Activated naive CD8-positive, alpha-beta T cell (primary cell): ENCODE data around the gene HSPA6.
"Not testable (repeated sequence)": the region's sequence is repeated elsewhere in the genome, so short reads cannot be mapped to it uniquely, and the experiment has no call there.

Experiments used
- H3K27ac Mint-ChIP-seq: one replicate; pipeline ENCODE4 v1.8.0; 2021; ENCODE audit warnings: mixed read lengths
- H3K27me3 Mint-ChIP-seq: one replicate; pipeline ENCODE4 v1.8.0; 2021; ENCODE audit warnings: mixed read lengths
- H3K36me3 Mint-ChIP-seq: one replicate; pipeline ENCODE4 v1.8.0; 2021; ENCODE audit warnings: mixed read lengths
- H3K4me1 Mint-ChIP-seq: one replicate; pipeline ENCODE4 v1.8.0; 2021; ENCODE audit warnings: low read depth, mixed read lengths
- H3K4me3 Mint-ChIP-seq: one replicate; pipeline ENCODE4 v1.8.0; 2021; ENCODE audit warnings: mild to moderate bottlenecking, mixed read lengths
- H3K9me3 Mint-ChIP-seq: one replicate; pipeline ENCODE4 v1.8.0; 2021; ENCODE audit warnings: low read depth, mixed read lengths

Gene HSPA6

GRCh38 chr1:161557506-161558450 is 33.4 kb downstream of the HSPA6 start:
- not testable (repeated sequence) for H3K36me3 Mint-ChIP-seq, H3K4me3 Mint-ChIP-seq, H3K27me3 Mint-ChIP-seq, H3K9me3 Mint-ChIP-seq, H3K27ac Mint-ChIP-seq
- H3K4me1 Mint-ChIP-seq: peaks cover 20% of the 10 kb centered on the region

GRCh38 chr1:161560960-161561715 is 36.8 kb downstream of the HSPA6 start:
- H3K36me3 Mint-ChIP-seq, H3K27me3 Mint-ChIP-seq, H3K4me3 Mint-ChIP-seq, H3K4me1 Mint-ChIP-seq, H3K27ac Mint-ChIP-seq, H3K9me3 Mint-ChIP-seq: not testable (repeated sequence)

GRCh38 chr1:161562441-161562840 is 38.1 kb downstream of the HSPA6 start:
- not testable (repeated sequence) for H3K9me3 Mint-ChIP-seq, H3K4me3 Mint-ChIP-seq, H3K36me3 Mint-ChIP-seq

GRCh38 chr1:161563522-161563921 is 39.2 kb downstream of the HSPA6 start:
- not testable (repeated sequence) for H3K27me3 Mint-ChIP-seq, H3K27ac Mint-ChIP-seq, H3K36me3 Mint-ChIP-seq, H3K9me3 Mint-ChIP-seq, H3K4me3 Mint-ChIP-seq
- peaks cover 13% of the 10 kb centered on the region for H3K4me1 Mint-ChIP-seq

More at GRCh38 chr1:161562441-161562840, 38.1 kb downstream of the HSPA6 start:
- H3K27ac Mint-ChIP-seq, H3K27me3 Mint-ChIP-seq: not testable (repeated sequence)
- H3K4me1 Mint-ChIP-seq: peaks cover 13% of the 10 kb centered on the region

GRCh38 chr1:161566602-161566960 is 42.2 kb downstream of the HSPA6 start:
- H3K27me3 Mint-ChIP-seq, H3K27ac Mint-ChIP-seq, H3K4me3 Mint-ChIP-seq, H3K4me1 Mint-ChIP-seq, H3K36me3 Mint-ChIP-seq, H3K9me3 Mint-ChIP-seq: not testable (repeated sequence)

GRCh38 chr1:161571703-161572102 is 47.4 kb downstream of the HSPA6 start:
- H3K9me3 Mint-ChIP-seq, H3K4me1 Mint-ChIP-seq, H3K4me3 Mint-ChIP-seq, H3K27me3 Mint-ChIP-seq, H3K36me3 Mint-ChIP-seq, H3K27ac Mint-ChIP-seq: not testable (repeated sequence)
